HepG2 (cell line): ENCODE data around the gene MARVELD3. TPM values are rescaled to one million over a fixed set of nuclear protein-coding genes. Genes with fewer than 3 reads are reported as not detected.

Experiments used
- ELF4 ChIP-seq: sonication (generic); formaldehyde crosslinking; IDR thresholded peaks from 2 replicates; pipeline ENCODE4 v1.5.0; 2020; ENCODE audit warnings: missing genetic modification reagents, mild to moderate bottlenecking, moderate library complexity, borderline replicate concordance
- FOXC1 ChIP-seq: sonication (generic); formaldehyde crosslinking; IDR thresholded peaks from 2 replicates; pipeline ENCODE4 v1.8.0; 2022; ENCODE audit warnings: mild to moderate bottlenecking, missing genetic modification reagents, borderline replicate concordance
- GPN1 ChIP-seq: sonication (generic); formaldehyde crosslinking; IDR thresholded peaks from 2 replicates; pipeline ENCODE4 v1.5.1; 2020; ENCODE audit warnings: missing genetic modification reagents, borderline replicate concordance
- ISL2 ChIP-seq: sonication (generic); formaldehyde crosslinking; IDR thresholded peaks from 2 replicates; pipeline ENCODE4 v1.5.0; 2020; ENCODE audit warnings: missing genetic modification reagents
- KLF12 ChIP-seq: sonication (generic); formaldehyde crosslinking; IDR thresholded peaks from 2 replicates; pipeline ENCODE4 v1.4.0; 2020; ENCODE audit warnings: missing genetic modification reagents, borderline replicate concordance
- MTA3 ChIP-seq: sonication (generic); formaldehyde crosslinking; IDR thresholded peaks from 2 replicates; pipeline ENCODE4 v1.4.0; 2020; ENCODE audit warnings: missing genetic modification reagents
- PHF8 ChIP-seq: sonication (generic); formaldehyde crosslinking; IDR thresholded peaks from 2 replicates; pipeline ENCODE4 v1.5.0; 2020; ENCODE audit warnings: missing genetic modification reagents
- SRF ChIP-seq: IDR thresholded peaks from 2 replicates; pipeline ENCODE4 v1.6.1; 2011; ENCODE audit warnings: mild to moderate bottlenecking, low read depth, low read length, moderate library complexity
- SRSF1 ChIP-seq: fragments of 200-400 bp; formaldehyde crosslinking; optimal IDR thresholded peaks from 2 replicates; pipeline ENCODE3; 2017; ENCODE audit warnings: mild to moderate bottlenecking, low read depth, low read length, moderate library complexity
- TBL1XR1 ChIP-seq: fragments of 150-350 bp; IDR thresholded peaks from 2 replicates; pipeline ENCODE4 v1.6.1; 2014; ENCODE audit warnings: borderline replicate concordance, low read length; ENCODE audit not compliant: partially characterized antibody
- TCF12 ChIP-seq, 2 experiments: fragments of 450-650 bp in 1 of 2; sonication (generic) in 1 of 2; formaldehyde crosslinking in 1 of 2; IDR thresholded peaks; 2 replicates each; pipeline versions ENCODE4 v1.6.1 to v1.8.0; 2017 to 2022; ENCODE audit warnings: antibody characterized with exemption in 1 of 2, mild to moderate bottlenecking in 1 of 2, missing genetic modification reagents in 1 of 2, moderate library complexity in 1 of 2
- ZNF446 ChIP-seq: sonication (generic); formaldehyde crosslinking; IDR thresholded peaks from 2 replicates; pipeline ENCODE4 v1.5.0; 2020; ENCODE audit warnings: mild to moderate bottlenecking, missing genetic modification reagents
- ZNF761 ChIP-seq: sonication (generic); formaldehyde crosslinking; conservative IDR thresholded peaks from 2 replicates; pipeline ENCODE4 v1.4.0; 2020; ENCODE audit warnings: mild to moderate bottlenecking, missing genetic modification reagents
- polyA plus RNA-seq, 8 experiments: library from polyadenylated mRNA; depleted of rRNA in 3 of 8; stranded (reverse) in 7 of 8; unstranded in 1 of 8; fragments of >200 nt; fragmentation: Illumina TruSeq in 4 of 8; extraction: Trizol in 4 of 8; gene quantifications; 2 replicates each; pipeline versions ENCODE4 v1.2.1 to v1.2.3, GENCODE V29; 2011 to 2016; ENCODE audit warnings: low read depth in 4 of 8, missing spikeins in 1 of 8, mixed read lengths in 1 of 8; ENCODE audit not compliant: insufficient read depth in 1 of 8
- total RNA-seq, 5 experiments: library from RNA; depleted of rRNA; stranded (reverse); fragments of >200 nt; fragmentation: Illumina TruSeq; extraction: Trizol; gene quantifications; 2 replicates each; pipeline ENCODE4 v1.2.3, GENCODE V29; 2016; ENCODE audit warnings: low read depth in 1 of 5
- TF ChIP-seq, protein P1 (sequence below): sonication (generic); formaldehyde crosslinking; conservative IDR thresholded peaks from 2 replicates; pipeline ENCODE4 v1.4.0; 2020; ENCODE audit warnings: missing genetic modification reagents
- TF ChIP-seq, protein P2 (sequence below): sonication (generic); formaldehyde crosslinking; IDR thresholded peaks from 2 replicates; pipeline ENCODE4 v1.4.0; 2020; ENCODE audit warnings: missing genetic modification reagents; ENCODE audit errors: not compliant biosample characterization
- TF ChIP-seq, protein P3 (sequence below): sonication (generic); formaldehyde crosslinking; IDR thresholded peaks from 2 replicates; pipeline ENCODE4 v1.4.0; 2020; ENCODE audit warnings: mild to moderate bottlenecking, missing genetic modification reagents
- TF ChIP-seq, protein P4 (sequence below): IDR thresholded peaks from 2 replicates; pipeline ENCODE4 v1.6.1; 2018; ENCODE audit warnings: missing genetic modification reagents
- TF ChIP-seq, protein P5 (sequence below): sonication (generic); formaldehyde crosslinking; IDR thresholded peaks from 2 replicates; pipeline ENCODE4 v1.9.0; 2021; ENCODE audit warnings: missing genetic modification reagents, borderline replicate concordance
- TF ChIP-seq, protein P6 (sequence below): sonication (generic); formaldehyde crosslinking; IDR thresholded peaks from 2 replicates; pipeline ENCODE4 v1.8.0; 2022; ENCODE audit warnings: missing genetic modification reagents, low read depth, mild to moderate bottlenecking, borderline replicate concordance
- TF ChIP-seq, protein P7 (sequence below): sonication (generic); formaldehyde crosslinking; IDR thresholded peaks from 2 replicates; pipeline ENCODE4 v1.4.0; 2020; ENCODE audit warnings: low read depth, mild to moderate bottlenecking, missing genetic modification reagents

The MARVELD3 gene
- total and polyA plus RNA-seq, 2 of the 13 experiments (the other 11 are each of a cell fraction or from before 2014, with no cell fraction given) = 4.8 to 5.6 TPM

DNA sequence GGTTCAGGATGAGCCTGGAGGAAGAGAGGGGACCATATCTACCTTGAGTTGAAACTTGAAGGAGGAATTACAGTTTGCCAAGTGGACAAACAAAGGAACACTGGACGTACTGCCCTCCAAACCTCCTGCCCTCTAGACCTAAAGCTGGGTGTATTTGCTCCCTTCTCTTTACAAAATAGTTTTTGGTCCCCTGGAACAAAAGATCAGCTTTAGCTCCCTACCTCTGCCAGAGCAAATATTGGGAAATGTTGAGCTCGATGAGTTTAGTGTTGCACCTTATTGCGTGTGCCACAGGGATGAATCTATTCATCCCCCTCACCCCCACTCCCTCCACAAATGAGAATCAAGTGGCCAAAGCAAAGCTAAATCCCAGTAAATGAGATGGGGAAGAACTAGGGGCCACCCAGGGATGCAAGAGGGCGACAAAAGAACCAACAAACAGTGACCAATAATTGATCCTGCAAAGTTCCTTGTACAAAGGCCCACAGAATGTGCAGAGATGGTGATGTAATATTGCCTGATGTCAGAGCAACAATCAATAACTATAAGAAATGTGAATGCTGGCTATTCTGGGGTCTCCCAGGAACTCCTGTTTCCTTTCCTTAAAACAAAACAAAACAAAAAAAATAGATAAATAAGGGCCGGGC, 31.9 kb upstream of the MARVELD3 start (continued):
- TF ChIP-seq, protein P1, sequence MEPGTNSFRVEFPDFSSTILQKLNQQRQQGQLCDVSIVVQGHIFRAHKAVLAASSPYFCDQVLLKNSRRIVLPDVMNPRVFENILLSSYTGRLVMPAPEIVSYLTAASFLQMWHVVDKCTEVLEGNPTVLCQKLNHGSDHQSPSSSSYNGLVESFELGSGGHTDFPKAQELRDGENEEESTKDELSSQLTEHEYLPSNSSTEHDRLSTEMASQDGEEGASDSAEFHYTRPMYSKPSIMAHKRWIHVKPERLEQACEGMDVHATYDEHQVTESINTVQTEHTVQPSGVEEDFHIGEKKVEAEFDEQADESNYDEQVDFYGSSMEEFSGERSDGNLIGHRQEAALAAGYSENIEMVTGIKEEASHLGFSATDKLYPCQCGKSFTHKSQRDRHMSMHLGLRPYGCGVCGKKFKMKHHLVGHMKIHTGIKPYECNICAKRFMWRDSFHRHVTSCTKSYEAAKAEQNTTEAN (CRISPR knock-in tag) = peak; percentile 70; the same call in 1 of the 2 replicates
- TF ChIP-seq ISL2 (CRISPR knock-in tag) (peak; percentile 66; the same call in 1 of the 2 replicates), PHF8 (CRISPR knock-in tag) (peak; percentile 41), ZNF761 (CRISPR knock-in tag) (no peak), SRSF1 (no peak), KLF12 (CRISPR knock-in tag) (no peak), ELF4 (CRISPR knock-in tag) (no peak), MTA3 (no peak), FOXC1 (no peak), SRF (0 out of 2 replicates have a peak, but pooled peaks have one; percentile 39), TBL1XR1 (peak; percentile 62), TCF12 (IDR thresholded peaks at IDR 0.05) (no peak), TCF12 (CRISPR knock-in tag; IDR thresholded peaks at IDR 0.05) (0 out of 2 replicates have a peak, but pooled peaks have one; percentile 21), ZNF446 (no peak), GPN1 (no peak)
- TF ChIP-seq, protein P2, sequence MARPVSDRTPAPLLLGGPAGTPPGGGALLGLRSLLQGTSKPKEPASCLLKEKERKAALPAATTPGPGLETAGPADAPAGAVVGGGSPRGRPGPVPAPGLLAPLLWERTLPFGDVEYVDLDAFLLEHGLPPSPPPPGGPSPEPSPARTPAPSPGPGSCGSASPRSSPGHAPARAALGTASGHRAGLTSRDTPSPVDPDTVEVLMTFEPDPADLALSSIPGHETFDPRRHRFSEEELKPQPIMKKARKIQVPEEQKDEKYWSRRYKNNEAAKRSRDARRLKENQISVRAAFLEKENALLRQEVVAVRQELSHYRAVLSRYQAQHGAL = no peak
- TF ChIP-seq, protein P3, sequence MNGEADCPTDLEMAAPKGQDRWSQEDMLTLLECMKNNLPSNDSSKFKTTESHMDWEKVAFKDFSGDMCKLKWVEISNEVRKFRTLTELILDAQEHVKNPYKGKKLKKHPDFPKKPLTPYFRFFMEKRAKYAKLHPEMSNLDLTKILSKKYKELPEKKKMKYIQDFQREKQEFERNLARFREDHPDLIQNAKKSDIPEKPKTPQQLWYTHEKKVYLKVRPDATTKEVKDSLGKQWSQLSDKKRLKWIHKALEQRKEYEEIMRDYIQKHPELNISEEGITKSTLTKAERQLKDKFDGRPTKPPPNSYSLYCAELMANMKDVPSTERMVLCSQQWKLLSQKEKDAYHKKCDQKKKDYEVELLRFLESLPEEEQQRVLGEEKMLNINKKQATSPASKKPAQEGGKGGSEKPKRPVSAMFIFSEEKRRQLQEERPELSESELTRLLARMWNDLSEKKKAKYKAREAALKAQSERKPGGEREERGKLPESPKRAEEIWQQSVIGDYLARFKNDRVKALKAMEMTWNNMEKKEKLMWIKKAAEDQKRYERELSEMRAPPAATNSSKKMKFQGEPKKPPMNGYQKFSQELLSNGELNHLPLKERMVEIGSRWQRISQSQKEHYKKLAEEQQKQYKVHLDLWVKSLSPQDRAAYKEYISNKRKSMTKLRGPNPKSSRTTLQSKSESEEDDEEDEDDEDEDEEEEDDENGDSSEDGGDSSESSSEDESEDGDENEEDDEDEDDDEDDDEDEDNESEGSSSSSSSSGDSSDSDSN = peak; percentile 39; the same call in 1 of the 2 replicates
- TF ChIP-seq, protein P4, sequence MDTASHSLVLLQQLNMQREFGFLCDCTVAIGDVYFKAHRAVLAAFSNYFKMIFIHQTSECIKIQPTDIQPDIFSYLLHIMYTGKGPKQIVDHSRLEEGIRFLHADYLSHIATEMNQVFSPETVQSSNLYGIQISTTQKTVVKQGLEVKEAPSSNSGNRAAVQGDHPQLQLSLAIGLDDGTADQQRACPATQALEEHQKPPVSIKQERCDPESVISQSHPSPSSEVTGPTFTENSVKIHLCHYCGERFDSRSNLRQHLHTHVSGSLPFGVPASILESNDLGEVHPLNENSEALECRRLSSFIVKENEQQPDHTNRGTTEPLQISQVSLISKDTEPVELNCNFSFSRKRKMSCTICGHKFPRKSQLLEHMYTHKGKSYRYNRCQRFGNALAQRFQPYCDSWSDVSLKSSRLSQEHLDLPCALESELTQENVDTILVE (CRISPR knock-in tag) = peak; percentile 95
- TF ChIP-seq, protein P5, sequence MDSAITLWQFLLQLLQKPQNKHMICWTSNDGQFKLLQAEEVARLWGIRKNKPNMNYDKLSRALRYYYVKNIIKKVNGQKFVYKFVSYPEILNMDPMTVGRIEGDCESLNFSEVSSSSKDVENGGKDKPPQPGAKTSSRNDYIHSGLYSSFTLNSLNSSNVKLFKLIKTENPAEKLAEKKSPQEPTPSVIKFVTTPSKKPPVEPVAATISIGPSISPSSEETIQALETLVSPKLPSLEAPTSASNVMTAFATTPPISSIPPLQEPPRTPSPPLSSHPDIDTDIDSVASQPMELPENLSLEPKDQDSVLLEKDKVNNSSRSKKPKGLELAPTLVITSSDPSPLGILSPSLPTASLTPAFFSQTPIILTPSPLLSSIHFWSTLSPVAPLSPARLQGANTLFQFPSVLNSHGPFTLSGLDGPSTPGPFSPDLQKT = no peak
- TF ChIP-seq, protein P6, sequence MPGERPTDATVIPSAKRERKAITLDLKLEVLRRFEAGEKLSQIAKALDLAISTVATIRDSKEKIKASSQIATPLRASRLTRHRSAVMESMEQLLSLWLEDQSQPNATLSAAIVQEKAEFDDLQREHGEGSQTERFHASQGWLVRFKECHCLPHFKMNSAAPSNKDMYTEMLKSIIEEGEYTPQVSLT (CRISPR knock-in tag) = no peak
- TF ChIP-seq, protein P7, sequence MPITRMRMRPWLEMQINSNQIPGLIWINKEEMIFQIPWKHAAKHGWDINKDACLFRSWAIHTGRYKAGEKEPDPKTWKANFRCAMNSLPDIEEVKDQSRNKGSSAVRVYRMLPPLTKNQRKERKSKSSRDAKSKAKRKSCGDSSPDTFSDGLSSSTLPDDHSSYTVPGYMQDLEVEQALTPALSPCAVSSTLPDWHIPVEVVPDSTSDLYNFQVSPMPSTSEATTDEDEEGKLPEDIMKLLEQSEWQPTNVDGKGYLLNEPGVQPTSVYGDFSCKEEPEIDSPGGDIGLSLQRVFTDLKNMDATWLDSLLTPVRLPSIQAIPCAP (CRISPR knock-in tag) = no peak
